HepG2 (cell line): ENCODE measurements around the gene APC2. TPM values are rescaled to one million over a fixed set of nuclear protein-coding genes. Genes with fewer than 3 reads are reported as not detected.

Experiments used
- CREB1 ChIP-seq, 2 experiments: fragments of 450-650 bp in 1 of 2; IDR thresholded peaks; 2 replicates each; pipeline ENCODE4 v1.6.1; 2016 to 2017; ENCODE audit warnings: control low read depth in 1 of 2, mild to moderate bottlenecking in 1 of 2, missing compliant biosample characterization in 1 of 2, missing genetic modification characterization in 1 of 2
- KDM2A ChIP-seq: sonication (generic); formaldehyde crosslinking; IDR thresholded peaks from 2 replicates; pipeline ENCODE4 v1.4.0; 2020; ENCODE audit warnings: low read depth, missing genetic modification reagents, borderline replicate concordance
- MLXIP ChIP-seq: sonication (generic); formaldehyde crosslinking; IDR thresholded peaks from 2 replicates; pipeline ENCODE4 v1.9.0; 2021; ENCODE audit warnings: missing genetic modification reagents, borderline replicate concordance
- NFIB ChIP-seq: sonication (generic); formaldehyde crosslinking; IDR thresholded peaks from 2 replicates; pipeline ENCODE4 v1.9.0; 2021; ENCODE audit warnings: missing genetic modification reagents, mild to moderate bottlenecking, borderline replicate concordance
- NR1H2 ChIP-seq: sonication (generic); formaldehyde crosslinking; IDR thresholded peaks from 2 replicates; pipeline ENCODE4 v1.8.1; 2022; ENCODE audit warnings: low read depth, missing genetic modification reagents, borderline replicate concordance
- PHF21A ChIP-seq: sonication (generic); formaldehyde crosslinking; IDR thresholded peaks from 2 replicates; pipeline ENCODE4 v1.5.0; 2020; ENCODE audit warnings: mild to moderate bottlenecking, missing genetic modification reagents
- PHF5A ChIP-seq: IDR thresholded peaks from one replicate; pipeline ENCODE4 v1.6.1; 2018; ENCODE audit warnings: low read depth, missing genetic modification reagents; ENCODE audit not compliant: unreplicated experiment
- SATB2 ChIP-seq: sonication (generic); formaldehyde crosslinking; IDR thresholded peaks from 2 replicates; pipeline ENCODE4 v1.5.0; 2020; ENCODE audit warnings: missing genetic modification reagents
- SNAPC5 ChIP-seq: sonication (generic); formaldehyde crosslinking; IDR thresholded peaks from 2 replicates; pipeline ENCODE4 v1.8.1; 2023; ENCODE audit warnings: mild to moderate bottlenecking, missing genetic modification reagents, borderline replicate concordance
- TBX3 ChIP-seq: fragments of 450-650 bp; IDR thresholded peaks from 2 replicates; pipeline ENCODE4 v1.6.1; 2017; ENCODE audit warnings: antibody characterized with exemption, mild to moderate bottlenecking, inconsistent platforms, borderline replicate concordance
- TERF1 ChIP-seq: sonication (generic); formaldehyde crosslinking; IDR thresholded peaks from 2 replicates; pipeline ENCODE4 v1.8.0; 2022; ENCODE audit warnings: mild to moderate bottlenecking, missing genetic modification reagents, moderate library complexity
- TRAFD1 ChIP-seq: sonication (generic); formaldehyde crosslinking; IDR thresholded peaks from 2 replicates; pipeline ENCODE4 v1.5.1; 2020; ENCODE audit warnings: missing genetic modification reagents, mild to moderate bottlenecking, borderline replicate concordance
- ZFAT ChIP-seq: sonication (generic); formaldehyde crosslinking; conservative IDR thresholded peaks from 2 replicates; pipeline ENCODE4 v1.8.1; 2023; ENCODE audit warnings: missing genetic modification reagents, inconsistent platforms
- ZFYVE20 ChIP-seq: sonication (generic); formaldehyde crosslinking; IDR thresholded peaks from 2 replicates; pipeline ENCODE4 v1.8.0; 2023; ENCODE audit warnings: low read depth, mild to moderate bottlenecking, moderate library complexity, missing genetic modification reagents, borderline replicate concordance
- ZNF10 ChIP-seq: sonication (generic); formaldehyde crosslinking; IDR thresholded peaks from 2 replicates; pipeline ENCODE4 v1.4.0; 2020; ENCODE audit warnings: mild to moderate bottlenecking, low read depth, missing genetic modification reagents, borderline replicate concordance
- ZNF33B ChIP-seq: sonication (generic); formaldehyde crosslinking; IDR thresholded peaks from 2 replicates; pipeline ENCODE4 v1.5.1; 2020; ENCODE audit warnings: mild to moderate bottlenecking, missing genetic modification reagents
- ZNF678 ChIP-seq: sonication (generic); formaldehyde crosslinking; IDR thresholded peaks from 2 replicates; pipeline ENCODE4 v1.4.0; 2020; ENCODE audit warnings: mild to moderate bottlenecking, missing genetic modification reagents
- ZNF710 ChIP-seq: sonication (generic); formaldehyde crosslinking; IDR thresholded peaks from 2 replicates; pipeline ENCODE4 v1.5.0; 2020; ENCODE audit warnings: mild to moderate bottlenecking, missing genetic modification reagents, borderline replicate concordance
- ZNF746 ChIP-seq: sonication (generic); formaldehyde crosslinking; IDR thresholded peaks from 2 replicates; pipeline ENCODE4 v1.8.0; 2022; ENCODE audit warnings: mild to moderate bottlenecking, missing genetic modification reagents
- ZNF772 ChIP-seq: sonication (generic); formaldehyde crosslinking; IDR thresholded peaks from 2 replicates; pipeline ENCODE4 v1.5.0; 2020; ENCODE audit warnings: mild to moderate bottlenecking, missing genetic modification reagents
- polyA plus RNA-seq, 8 experiments: library from polyadenylated mRNA; depleted of rRNA in 3 of 8; stranded (reverse) in 7 of 8; unstranded in 1 of 8; fragments of >200 nt; fragmentation: Illumina TruSeq in 4 of 8; extraction: Trizol in 4 of 8; gene quantifications; 2 replicates each; pipeline versions ENCODE4 v1.2.1 to v1.2.3, GENCODE V29; 2011 to 2016; ENCODE audit warnings: low read depth in 4 of 8, missing spikeins in 1 of 8, mixed read lengths in 1 of 8; ENCODE audit not compliant: insufficient read depth in 1 of 8
- total RNA-seq, 5 experiments: library from RNA; depleted of rRNA; stranded (reverse); fragments of >200 nt; fragmentation: Illumina TruSeq; extraction: Trizol; gene quantifications; 2 replicates each; pipeline ENCODE4 v1.2.3, GENCODE V29; 2016; ENCODE audit warnings: low read depth in 1 of 5

The APC2 gene
- total and polyA plus RNA-seq, 2 of the 13 experiments (the other 11 are each of a cell fraction or from before 2014, with no cell fraction given) = 0.08 to 0.22 TPM

- TF ChIP-seq PHF5A (CRISPR knock-in tag) (no peak), TBX3 (peak; percentile 71), NFIB (CRISPR knock-in tag) (no peak), ZFYVE20 (CRISPR knock-in tag) (no peak), ZNF33B (peak; percentile 51; the same call in 1 of the 2 replicates), TERF1 (no peak), PHF21A (CRISPR knock-in tag) (peak; percentile 56), ZNF10 (CRISPR knock-in tag) (no peak), TRAFD1 (no peak), MLXIP (no peak), SNAPC5 (CRISPR knock-in tag) (no peak), ZNF772 (CRISPR knock-in tag) (peak; percentile 37; the same call in 1 of the 2 replicates), CREB1 (IDR thresholded peaks at IDR 0.05) (peak; percentile 79), CREB1 (CRISPR knock-in tag; IDR thresholded peaks at IDR 0.05) (no peak), SATB2 (CRISPR knock-in tag) (no peak), ZNF710 (CRISPR knock-in tag) (0 out of 2 replicates have a peak, but pooled peaks have one; percentile 31), ZNF678 (no peak), ZNF746 (CRISPR knock-in tag) (peak; percentile 40; the same call in 1 of the 2 replicates), ZFAT (no peak), KDM2A (CRISPR knock-in tag) (peak; percentile 63; the same call in 1 of the 2 replicates), NR1H2 (no peak)
These were observed 29.2 kb downstream of the APC2 start, which contains the start of gene C19orf25 (continued) for GRCh38 chr19:1478934-1479707.
